ENCODE measurements around the gene C1orf146.

The C1orf146 gene, protein sequence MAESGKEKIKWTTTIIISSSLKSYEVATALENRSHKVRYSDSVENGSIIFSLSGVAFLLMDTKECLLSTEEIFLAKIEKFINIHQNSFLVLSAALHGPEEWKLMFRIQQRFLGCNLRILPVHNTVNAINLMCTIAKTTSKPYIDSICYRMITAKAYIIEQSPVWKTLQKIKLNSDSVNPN

DNA sequence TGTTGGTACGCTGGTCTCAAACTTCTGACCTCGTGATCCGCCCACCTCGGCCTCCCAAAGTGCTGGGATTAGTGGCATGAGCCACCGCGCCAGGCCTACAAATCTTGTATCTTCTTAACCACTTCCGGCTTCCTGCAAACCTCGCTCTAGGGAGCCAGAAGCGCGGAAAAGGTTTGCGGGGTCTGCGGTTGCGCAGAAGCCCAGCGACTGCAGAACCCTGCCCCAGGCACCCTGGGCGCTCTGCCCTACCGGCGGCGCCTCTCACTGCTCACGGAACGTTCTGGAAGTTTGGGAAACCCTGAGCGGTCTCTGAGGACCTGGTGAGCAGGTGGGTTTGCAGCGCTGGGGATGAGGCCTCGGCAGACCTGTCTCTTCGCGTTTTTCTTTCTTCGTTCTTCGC is at the start of gene C1orf146:
TSS of gene C1orf146 (plus strand) at position 195 of the 400 bp plus-strand sequence. CDS start 13,506 bp downstream, outside the sequence.
- no peak for DNase-seq (ENCODE audit: insufficient read length, low spot score)
- FAIRE-seq: no peak
- TF ChIP-seq, protein P1, sequence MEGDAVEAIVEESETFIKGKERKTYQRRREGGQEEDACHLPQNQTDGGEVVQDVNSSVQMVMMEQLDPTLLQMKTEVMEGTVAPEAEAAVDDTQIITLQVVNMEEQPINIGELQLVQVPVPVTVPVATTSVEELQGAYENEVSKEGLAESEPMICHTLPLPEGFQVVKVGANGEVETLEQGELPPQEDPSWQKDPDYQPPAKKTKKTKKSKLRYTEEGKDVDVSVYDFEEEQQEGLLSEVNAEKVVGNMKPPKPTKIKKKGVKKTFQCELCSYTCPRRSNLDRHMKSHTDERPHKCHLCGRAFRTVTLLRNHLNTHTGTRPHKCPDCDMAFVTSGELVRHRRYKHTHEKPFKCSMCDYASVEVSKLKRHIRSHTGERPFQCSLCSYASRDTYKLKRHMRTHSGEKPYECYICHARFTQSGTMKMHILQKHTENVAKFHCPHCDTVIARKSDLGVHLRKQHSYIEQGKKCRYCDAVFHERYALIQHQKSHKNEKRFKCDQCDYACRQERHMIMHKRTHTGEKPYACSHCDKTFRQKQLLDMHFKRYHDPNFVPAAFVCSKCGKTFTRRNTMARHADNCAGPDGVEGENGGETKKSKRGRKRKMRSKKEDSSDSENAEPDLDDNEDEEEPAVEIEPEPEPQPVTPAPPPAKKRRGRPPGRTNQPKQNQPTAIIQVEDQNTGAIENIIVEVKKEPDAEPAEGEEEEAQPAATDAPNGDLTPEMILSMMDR (IDR thresholded peaks at IDR 0.05; ENCODE audit: insufficient read depth, missing control alignments): no peak

DNA sequence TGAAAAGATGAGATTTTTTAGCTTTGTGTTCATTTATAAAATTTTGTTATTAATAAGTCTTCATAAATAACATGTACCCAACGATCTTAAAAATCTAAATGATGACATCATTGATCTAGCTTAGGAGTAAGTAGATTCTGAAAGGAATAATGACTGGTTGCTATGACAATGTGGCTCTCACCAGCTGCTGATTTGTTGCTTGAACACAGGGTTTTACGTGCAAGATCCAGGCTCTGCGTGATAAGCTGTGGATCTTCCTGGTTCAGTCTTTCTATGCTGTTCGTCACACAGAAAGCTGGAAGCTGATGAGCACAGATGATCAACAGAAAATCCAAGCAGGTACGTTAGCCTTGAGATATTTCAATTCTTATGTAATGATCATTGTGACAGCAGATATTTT is 49.1 kb upstream of the C1orf146 start:
- FAIRE-seq (peak; percentile 99), DNase-seq (ENCODE audit: insufficient read length, low spot score) (no peak)

DNA sequence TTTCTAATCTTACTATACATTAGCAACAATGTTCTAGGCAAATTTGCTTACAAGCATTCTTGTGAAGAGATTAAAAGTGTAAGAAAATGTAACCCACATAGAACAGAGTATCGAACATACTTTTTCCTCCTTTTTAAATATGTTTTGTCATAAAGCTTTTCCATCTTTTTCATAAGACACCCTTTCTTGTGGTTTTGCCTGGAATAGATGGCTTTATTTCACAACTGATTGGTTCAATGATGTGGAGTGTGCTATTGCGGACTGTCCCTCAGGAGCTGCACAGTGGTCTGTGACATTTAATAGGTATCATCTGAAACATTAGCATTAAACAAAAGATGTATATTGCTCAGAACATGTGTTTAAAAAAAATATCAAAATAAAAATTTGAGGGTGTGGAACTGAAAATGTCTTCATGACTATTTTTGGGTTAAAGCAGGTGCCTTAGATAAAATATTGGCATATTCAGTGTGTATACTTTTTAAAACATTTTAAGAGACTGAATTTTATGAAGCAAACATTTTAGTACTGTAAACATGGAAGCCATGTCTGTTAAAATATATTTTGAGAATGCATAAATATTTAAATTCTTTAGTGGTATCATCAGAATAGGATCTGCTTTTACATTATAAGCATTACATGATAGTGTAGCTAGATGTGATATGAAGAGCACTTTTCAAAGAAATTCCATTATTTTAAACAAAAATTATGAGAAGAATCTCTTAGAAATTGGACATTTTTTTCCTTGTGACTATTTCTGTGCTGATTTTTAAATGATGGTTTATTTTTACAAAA is 48.3 kb upstream of the C1orf146 start:
- DNase-seq (ENCODE audit: insufficient read length, low spot score): no peak
- no peak for FAIRE-seq
- TF ChIP-seq, protein P1 (IDR thresholded peaks at IDR 0.05; ENCODE audit: insufficient read depth, missing control alignments): no peak

More for the DNA sequence above, 49.1 kb upstream of the C1orf146 start:
- TF ChIP-seq, protein P1 (IDR thresholded peaks at IDR 0.05; ENCODE audit: insufficient read depth, missing control alignments): no peak

DNA sequence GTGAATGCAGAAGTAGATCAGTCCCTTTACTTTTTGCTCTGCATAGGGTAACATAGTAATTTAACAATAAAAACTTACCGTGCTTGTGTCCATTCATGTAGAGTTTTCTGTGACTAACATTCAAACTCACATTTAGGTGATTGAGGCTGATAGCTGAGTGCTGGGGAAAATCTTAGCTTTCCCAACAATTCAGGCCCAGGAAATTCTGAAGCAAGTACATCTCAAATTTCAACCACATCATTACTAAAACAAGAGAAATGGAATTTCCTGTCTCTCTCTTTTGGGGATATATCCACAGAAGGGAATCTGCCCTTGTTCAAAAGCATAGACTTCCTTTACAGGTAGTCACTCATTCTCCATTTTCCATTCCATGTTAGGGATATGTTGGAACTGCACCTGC is 33.1 kb upstream of the C1orf146 start:
- TF ChIP-seq, protein P1 (IDR thresholded peaks at IDR 0.05; ENCODE audit: insufficient read depth, missing control alignments): no peak
- no peak for DNase-seq (ENCODE audit: insufficient read length, low spot score)
- FAIRE-seq: peak; percentile 16

DNA sequence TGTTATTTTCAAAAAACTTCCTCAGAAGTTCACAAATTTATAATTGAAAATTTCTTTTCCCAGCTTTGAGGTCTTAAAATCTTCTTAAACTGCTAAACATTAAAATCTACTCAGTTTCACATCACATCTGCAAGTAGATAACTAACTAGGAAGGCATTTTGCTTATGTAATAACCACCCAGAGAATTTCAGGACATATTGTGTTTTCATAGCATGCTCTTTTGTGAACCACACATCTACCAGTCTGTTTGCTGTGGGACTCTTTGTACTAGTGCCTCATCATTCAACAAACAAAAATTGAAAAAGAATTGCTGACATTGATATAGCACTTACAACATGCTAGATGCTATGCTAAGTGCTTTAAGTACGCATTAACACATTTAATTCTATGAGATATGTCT is 31.6 kb upstream of the C1orf146 start:
- no peak for DNase-seq (ENCODE audit: insufficient read length, low spot score)
- TF ChIP-seq, protein P1 (IDR thresholded peaks at IDR 0.05; ENCODE audit: insufficient read depth, missing control alignments): no peak
- FAIRE-seq: no peak

DNA sequence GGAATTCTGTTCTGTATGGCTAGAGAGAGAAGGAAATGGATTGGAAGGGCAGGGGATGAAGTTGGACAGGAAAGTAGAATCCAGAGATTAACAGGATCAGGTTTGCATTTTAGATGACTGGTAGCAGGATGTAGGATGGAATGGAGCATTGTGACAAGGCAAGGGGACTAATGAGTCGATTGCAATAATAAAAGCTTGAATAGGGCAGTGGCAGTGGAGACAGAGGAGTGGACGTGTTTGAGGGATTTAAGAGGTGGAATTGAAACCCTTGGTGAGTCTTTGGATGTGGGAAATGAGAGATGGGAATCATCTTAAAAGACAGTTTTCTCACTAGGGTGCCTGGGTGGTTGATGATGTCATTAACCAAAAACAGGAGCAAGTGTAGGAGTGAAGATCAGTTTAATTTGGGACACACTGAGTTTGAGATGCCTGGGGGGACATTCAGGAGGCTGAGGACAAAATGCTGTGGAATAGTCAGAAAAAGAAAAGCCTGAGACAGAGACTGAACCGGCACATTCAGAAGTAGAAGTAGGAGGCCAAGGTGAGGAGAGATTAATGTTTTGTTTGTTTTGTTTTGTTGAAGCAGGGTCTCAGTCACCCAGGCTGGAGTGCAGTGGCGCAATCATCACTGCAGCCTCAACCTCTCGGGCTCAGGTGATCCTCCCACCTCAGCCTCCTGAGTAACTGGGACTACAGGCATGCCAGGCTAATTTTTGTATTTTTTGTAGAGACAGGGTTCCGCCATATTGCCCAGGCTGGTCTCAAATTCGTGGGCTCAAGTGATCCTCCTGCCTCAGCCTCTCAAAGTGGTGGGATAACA is 29.1 kb upstream of the C1orf146 start:
- TF ChIP-seq, protein P1 (IDR thresholded peaks at IDR 0.05; ENCODE audit: insufficient read depth, missing control alignments): no peak
- DNase-seq (ENCODE audit: insufficient read length, low spot score): no peak
- FAIRE-seq: no peak

All from D721Med (cell line).